ENCODE data around the gene FAM186B. TPM values are rescaled to one million over a fixed set of nuclear protein-coding genes. Genes with fewer than 3 reads are reported as not detected.

The FAM186B gene
- total and polyA plus RNA-seq, 11 donors, result 0.17 to 0.78 (median 0.41) TPM

GRCh38 chr12:49539406-49540228 is 65.8 kb downstream of the FAM186B start:
- Histone ChIP-seq H3K27me3 (peaks cover 4 to 40% (median 26%) of the 10 kb centered on the region in 9 donors), H3K4me3 (peak overlapping the region in 2 of 12 donors; percentile 61 to 62), H3K27ac (no peak overlapping the region), H3K4me1 (peaks cover 0 to 33% (median 13%) of the 10 kb centered on the region in 12 donors), H3K36me3 (no peaks in the 10 kb centered on the region), H3K9me3 (no peaks in the 10 kb centered on the region)
- DNase-seq (no peak), ATAC-seq (no peak)
- intact Hi-C loops (cut with DNase I), result no loop called here
- WGBS, 4 donors, result 17 to 25% (median 18%) methylated on average over 26 to 47 of the region's 47 CpGs
- TF ChIP-seq, protein P1, sequence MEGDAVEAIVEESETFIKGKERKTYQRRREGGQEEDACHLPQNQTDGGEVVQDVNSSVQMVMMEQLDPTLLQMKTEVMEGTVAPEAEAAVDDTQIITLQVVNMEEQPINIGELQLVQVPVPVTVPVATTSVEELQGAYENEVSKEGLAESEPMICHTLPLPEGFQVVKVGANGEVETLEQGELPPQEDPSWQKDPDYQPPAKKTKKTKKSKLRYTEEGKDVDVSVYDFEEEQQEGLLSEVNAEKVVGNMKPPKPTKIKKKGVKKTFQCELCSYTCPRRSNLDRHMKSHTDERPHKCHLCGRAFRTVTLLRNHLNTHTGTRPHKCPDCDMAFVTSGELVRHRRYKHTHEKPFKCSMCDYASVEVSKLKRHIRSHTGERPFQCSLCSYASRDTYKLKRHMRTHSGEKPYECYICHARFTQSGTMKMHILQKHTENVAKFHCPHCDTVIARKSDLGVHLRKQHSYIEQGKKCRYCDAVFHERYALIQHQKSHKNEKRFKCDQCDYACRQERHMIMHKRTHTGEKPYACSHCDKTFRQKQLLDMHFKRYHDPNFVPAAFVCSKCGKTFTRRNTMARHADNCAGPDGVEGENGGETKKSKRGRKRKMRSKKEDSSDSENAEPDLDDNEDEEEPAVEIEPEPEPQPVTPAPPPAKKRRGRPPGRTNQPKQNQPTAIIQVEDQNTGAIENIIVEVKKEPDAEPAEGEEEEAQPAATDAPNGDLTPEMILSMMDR (IDR thresholded peaks at IDR 0.05), result no peak
- no peak for TF ChIP-seq POLR2A (IDR thresholded peaks at IDR 0.05)

- intact Hi-C loops (cut with DNase I), result no loop called here
- DNase-seq, result peak; percentile 82 to 93 (median 85)
- Histone ChIP-seq H3K9me3 (no peaks in the 10 kb centered on the region), H3K4me1 (peaks cover 0 to 33% (median 13%) of the 10 kb centered on the region in 12 donors), H3K27me3 (peaks cover 4 to 40% (median 26%) of the 10 kb centered on the region in 9 donors), H3K4me3 (peak within 1 kb of the TSS; percentile 24 to 62 (median 56)), H3K36me3 (no peaks in the 10 kb centered on the region), H3K27ac (no peak within 1 kb of the TSS)
- peak; percentile 50 to 85 (median 82) for ATAC-seq
- TF ChIP-seq, protein P1 (IDR thresholded peaks at IDR 0.05), result no peak
- no peak for TF ChIP-seq POLR2A (IDR thresholded peaks at IDR 0.05)
- WGBS, 4 donors, result 1 to 2% (median 1%) methylated on average over 15 to 107 of the region's 107 CpGs; no CpG with 5 or more reads in 1 of the 4 donors
Observed at GRCh38 chr12:49538510-49539403, 66.7 kb downstream of the FAM186B start, which contains the start of gene KCNH3. KCNH3 (plus strand) TSS chr12:49539030; CDS start chr12:49539417, 387 bp downstream.

DNA sequence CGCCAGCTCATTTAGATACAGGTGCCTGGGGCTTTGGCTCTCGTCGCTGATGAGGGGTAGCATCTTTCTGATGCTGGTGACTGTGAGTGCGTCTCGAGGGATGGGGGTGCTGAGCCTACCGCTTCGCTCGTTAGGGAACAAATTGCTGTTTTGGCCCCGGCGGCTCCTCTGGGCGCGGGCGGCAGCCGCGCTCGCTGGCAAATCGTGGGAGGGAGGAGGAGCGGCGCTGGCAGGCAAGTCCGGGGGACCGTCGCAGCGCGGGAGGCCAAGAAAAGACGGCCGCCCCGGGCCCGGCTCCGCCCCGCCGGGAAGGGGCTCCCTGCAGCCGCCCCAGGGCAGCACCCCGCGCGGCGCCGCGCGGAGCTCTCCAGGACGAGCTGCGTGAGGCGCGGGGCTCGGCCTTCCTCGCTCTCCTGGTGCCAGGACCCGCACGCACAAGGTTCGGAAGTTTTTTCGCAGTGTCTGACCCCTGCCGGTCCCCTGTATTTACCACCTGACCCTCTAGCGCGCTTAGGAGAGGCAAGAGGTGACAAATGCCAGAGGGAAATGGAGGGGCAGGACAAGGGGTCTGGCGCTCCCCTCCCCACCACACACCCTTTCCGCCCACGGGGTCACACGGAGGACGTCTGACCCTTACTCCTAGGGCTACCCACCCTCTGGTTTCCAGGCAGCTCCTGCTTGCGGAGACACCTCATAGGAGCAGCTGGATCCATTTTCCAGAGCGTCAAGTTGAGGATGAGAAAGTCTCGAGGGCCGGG is 67.5 kb downstream of the FAM186B start:
- Histone ChIP-seq H3K9me3 (no peaks in the 10 kb centered on the region), H3K4me1 (peaks cover 0 to 33% (median 13%) of the 10 kb centered on the region in 12 donors), H3K36me3 (no peaks in the 10 kb centered on the region), H3K27me3 (peaks cover 4 to 40% (median 26%) of the 10 kb centered on the region in 9 donors), H3K4me3 (peak overlapping the region; percentile 24 to 62 (median 56)), H3K27ac (no peak overlapping the region)
- intact Hi-C loops (cut with DNase I), result no loop called here
- TF ChIP-seq POLR2A (IDR thresholded peaks at IDR 0.05), result no peak
- TF ChIP-seq, protein P1 (IDR thresholded peaks at IDR 0.05), result no peak
- DNase-seq (no peak), ATAC-seq (peak in 3 of 4 donors; percentile 7 to 18 (median 7))
- 0 to 1% (median 1%) methylated on average over 20 to 61 of the region's 61 CpGs for WGBS, 4 donors

Other genes with a start within 250 kb of the FAM186B start
- gene SPATS2, start 238.2 kb downstream of the FAM186B start, total RNA-seq, result 1 to 10 TPM; 3.0 to 9.1 (median 4.8) TPM
- gene SPATS2, start 238.2 kb downstream of the FAM186B start, polyA plus RNA-seq, result 1 to 10 TPM; 6.7 TPM
- gene KCNH3, start 66.6 kb downstream of the FAM186B start, total RNA-seq, result 1 to 10 TPM in 3 of 9 donors, under 1 TPM in 6; 0.19 to 2.2 (median 0.40) TPM
- gene KCNH3, start 66.6 kb downstream of the FAM186B start, polyA plus RNA-seq, result under 1 TPM; 0.14 to 0.42 TPM
- gene MCRS1, start 37.5 kb downstream of the FAM186B start, total RNA-seq, result 100 to 1,000 TPM in 3 of 9 donors, 10 to 100 TPM in 6; 70.0 to 122 (median 88.3) TPM
- gene MCRS1, start 37.5 kb downstream of the FAM186B start, polyA plus RNA-seq, result 10 to 100 TPM; 64.2 to 80.3 TPM
- gene PRPF40B, start 17.9 kb upstream of the FAM186B start, total RNA-seq, result 10 to 100 TPM; 12.7 to 25.5 (median 20.9) TPM
- 10 to 100 TPM; 12.0 to 21.1 TPM for gene PRPF40B, start 17.9 kb upstream of the FAM186B start, polyA plus RNA-seq
- 10 to 100 TPM in 7 of 9 donors, 1 to 10 TPM in 2; 8.7 to 33.9 (median 14.3) TPM for gene FMNL3, start 101.8 kb upstream of the FAM186B start, total RNA-seq
- gene FMNL3, start 101.8 kb upstream of the FAM186B start, polyA plus RNA-seq, result 1 to 10 TPM; 5.9 to 7.8 TPM
- 100 to 1,000 TPM; 203 to 376 (median 252) TPM for gene TMBIM6, start 135.9 kb upstream of the FAM186B start, total RNA-seq
- 100 to 1,000 TPM; 105 to 285 TPM for gene TMBIM6, start 135.9 kb upstream of the FAM186B start, polyA plus RNA-seq
- gene NCKAP5L, start 222.8 kb upstream of the FAM186B start, total RNA-seq, result 10 to 100 TPM; 14.1 to 35.0 (median 25.0) TPM
- gene NCKAP5L, start 222.8 kb upstream of the FAM186B start, polyA plus RNA-seq, result 10 to 100 TPM; 19.4 to 27.7 TPM
- 1 to 10 TPM; 1.7 to 3.9 (median 2.4) TPM for gene BCDIN3D, start 237.5 kb upstream of the FAM186B start, total RNA-seq
- gene BCDIN3D, start 237.5 kb upstream of the FAM186B start, polyA plus RNA-seq, result 1 to 10 TPM; 1.6 to 2.2 TPM

Measured in heart left ventricle (tissue), 16 donors.